Measurements from ENCODE around the gene ACTR5.
"Not testable (repeated sequence)": the region's sequence is repeated elsewhere in the genome, so short reads cannot be mapped to it uniquely, and the experiment has no call there.

Gene ACTR5

DNA sequence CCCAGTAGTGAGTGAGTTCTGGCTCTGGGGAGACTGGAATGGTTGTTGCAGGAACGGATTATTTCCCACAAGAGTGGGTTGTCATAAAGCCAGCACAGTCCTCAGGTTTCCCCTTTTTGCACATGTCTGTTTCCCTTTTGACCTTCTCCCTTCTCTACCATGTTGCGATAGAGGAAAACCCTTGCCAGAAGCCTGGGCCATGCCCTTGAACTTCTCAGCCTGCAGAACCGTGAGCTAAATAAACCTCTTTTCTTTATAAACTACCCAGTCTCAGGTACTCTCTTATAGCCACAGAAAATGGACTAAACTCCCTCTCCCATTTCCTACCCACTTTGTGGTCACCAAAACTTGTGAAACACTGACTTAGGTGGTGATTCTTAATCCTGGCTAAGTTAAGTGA, 50.0 kb downstream of the ACTR5 start:
- intact Hi-C loops (cut with DNase I): no loop called here
- no peak for DNase-seq

- intact Hi-C loops (cut with DNase I): no loop called here
- DNase-seq: no peak
These were observed 50.9 kb downstream of the ACTR5 start for GRCh38 chr20:38799203-38799602.

GRCh38 chr20:38800882-38801281, 52.6 kb downstream of the ACTR5 start:
- intact Hi-C loops (cut with DNase I): no loop called here
- no peak for DNase-seq

GRCh38 chr20:38804221-38804620, 56.0 kb downstream of the ACTR5 start:
- intact Hi-C loops (cut with DNase I): no loop called here
- DNase-seq: no peak

DNA sequence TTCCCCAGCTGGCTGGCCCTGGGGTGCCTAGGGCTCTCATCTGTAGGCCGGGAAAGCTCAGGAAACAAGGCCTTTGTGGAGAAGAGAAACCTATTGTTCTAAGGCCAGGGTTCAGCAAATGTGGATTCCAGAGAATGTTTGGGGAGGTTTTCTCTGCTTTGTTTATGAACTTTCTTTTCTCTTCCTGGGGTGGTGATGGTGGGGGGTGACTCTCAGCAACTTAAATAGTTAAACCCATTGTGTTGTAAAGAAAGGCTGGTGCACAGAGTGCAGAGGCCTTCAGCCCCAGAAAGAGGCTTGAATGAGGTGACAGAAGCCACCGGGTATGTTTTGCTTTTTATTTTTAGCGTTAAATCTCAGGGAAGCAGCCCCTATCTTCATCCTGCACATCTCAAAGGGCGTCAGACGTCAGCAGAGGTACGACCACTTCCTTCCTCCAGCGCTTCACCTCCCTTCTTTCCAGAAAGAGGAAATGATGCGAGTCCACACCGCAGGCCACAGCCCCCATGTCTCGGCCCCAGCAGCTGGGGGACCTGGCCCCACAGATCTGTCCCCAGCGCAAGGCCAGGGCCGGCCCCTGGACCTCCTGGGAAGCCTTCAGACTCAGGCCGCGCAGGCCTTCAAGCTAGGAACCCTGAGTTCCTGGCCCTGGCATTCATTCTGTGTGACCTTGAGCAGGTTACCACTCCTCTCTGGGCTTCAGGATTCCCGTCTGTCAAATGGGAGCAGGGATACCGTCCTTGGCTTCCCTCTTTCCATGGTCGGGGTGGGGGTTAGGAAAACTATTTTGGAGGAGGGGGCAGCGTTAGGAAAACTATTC, 56.6 kb downstream of the ACTR5 start:
- intact Hi-C loops (cut with DNase I): loop anchor here (5.0 kb wide), 1 partner anchor 87 kb away; no protein-coding TSS in a partner anchor
- peak in 1 of 10 donors; percentile 27 for DNase-seq

- intact Hi-C loops (cut with DNase I): loop anchor here (5.0 kb wide), 1 partner anchor 87 kb away; no protein-coding TSS in a partner anchor
- peak; percentile 66 to 98 (median 79) for DNase-seq
These were observed 57.3 kb downstream of the ACTR5 start, which contains the start of gene PPP1R16B for GRCh38 chr20:38805502-38805957. Gene PPP1R16B (plus strand): TSS chr20:38805697. CDS start chr20:38835926, 30,229 bp downstream.

- intact Hi-C loops (cut with DNase I): loop anchor here (5.0 kb wide), 1 partner anchor 86 kb away; no protein-coding TSS in a partner anchor
- peak in 9 of 10 donors; percentile 28 to 92 (median 41) for DNase-seq
These were observed 57.9 kb downstream of the ACTR5 start for GRCh38 chr20:38805958-38806854.

- intact Hi-C loops (cut with DNase I): loop anchor here (5.0 kb wide), 1 partner anchor 85 kb away; no protein-coding TSS in a partner anchor
- DNase-seq: peak in 8 of 10 donors; percentile 39 to 91 (median 48)
These were observed 58.8 kb downstream of the ACTR5 start for GRCh38 chr20:38806855-38807655.

- intact Hi-C loops (cut with DNase I): loop anchor here (5.0 kb wide), 1 partner anchor 82 kb away; no protein-coding TSS in a partner anchor
- DNase-seq: no peak
These were observed 61.7 kb downstream of the ACTR5 start for GRCh38 chr20:38809942-38810341.

DNA sequence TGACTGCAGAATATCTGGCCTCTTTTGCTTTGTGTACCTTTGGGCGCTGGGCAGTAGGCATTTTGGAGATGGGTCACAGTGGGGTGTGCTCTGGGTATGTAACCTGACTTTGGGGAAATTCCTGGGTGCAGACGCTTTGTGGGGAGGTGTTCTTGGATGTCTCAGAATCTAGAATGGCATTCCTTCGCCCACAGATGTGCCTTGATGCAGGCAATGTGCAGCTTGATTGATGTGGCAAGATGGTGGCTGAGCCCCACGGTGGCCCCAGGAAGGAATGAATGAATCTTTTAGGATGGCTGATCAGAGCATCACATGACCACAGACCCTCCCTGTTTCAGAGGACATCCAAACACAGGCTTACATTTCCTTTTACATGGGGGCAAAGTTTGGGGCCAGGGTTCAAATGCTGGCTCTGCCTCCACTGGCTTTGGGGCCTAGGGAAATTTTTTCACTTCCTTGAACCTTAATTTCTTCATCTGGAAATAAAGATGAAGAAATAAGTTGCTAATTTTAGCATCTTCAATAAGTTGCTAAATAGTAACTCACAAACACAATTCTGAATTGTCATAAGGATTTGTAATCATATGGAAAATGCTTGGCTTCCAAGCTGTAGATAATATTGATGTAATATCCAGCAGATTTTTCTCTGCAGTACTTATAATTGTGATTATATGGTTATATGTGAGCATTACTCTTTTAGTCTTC, 62.8 kb downstream of the ACTR5 start:
- intact Hi-C loops (cut with DNase I): no loop called here
- no peak for DNase-seq

GRCh38 chr20:38811769-38812168, 63.5 kb downstream of the ACTR5 start:
- DNase-seq: no peak
- intact Hi-C loops (cut with DNase I): no loop called here

DNA sequence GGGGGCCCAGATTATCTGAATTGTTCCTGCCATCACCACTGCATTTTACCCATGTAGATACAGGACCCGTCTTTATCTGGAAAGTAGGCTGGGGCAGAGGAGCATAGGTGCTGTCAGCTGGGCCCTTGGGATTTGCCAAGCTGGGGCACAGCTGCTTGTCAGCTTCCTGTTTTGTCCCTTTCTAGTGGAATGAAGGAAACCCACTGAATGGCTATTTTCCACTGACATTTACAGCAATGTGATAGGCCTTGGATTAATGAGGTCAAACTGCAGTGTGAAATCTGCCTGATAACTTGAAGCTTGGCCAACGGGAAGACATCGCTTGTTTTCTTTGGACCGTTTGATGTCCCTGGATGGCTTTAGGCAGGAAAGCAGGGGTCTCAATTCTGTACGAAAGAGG, 63.9 kb downstream of the ACTR5 start:
- no peak for DNase-seq

DNA sequence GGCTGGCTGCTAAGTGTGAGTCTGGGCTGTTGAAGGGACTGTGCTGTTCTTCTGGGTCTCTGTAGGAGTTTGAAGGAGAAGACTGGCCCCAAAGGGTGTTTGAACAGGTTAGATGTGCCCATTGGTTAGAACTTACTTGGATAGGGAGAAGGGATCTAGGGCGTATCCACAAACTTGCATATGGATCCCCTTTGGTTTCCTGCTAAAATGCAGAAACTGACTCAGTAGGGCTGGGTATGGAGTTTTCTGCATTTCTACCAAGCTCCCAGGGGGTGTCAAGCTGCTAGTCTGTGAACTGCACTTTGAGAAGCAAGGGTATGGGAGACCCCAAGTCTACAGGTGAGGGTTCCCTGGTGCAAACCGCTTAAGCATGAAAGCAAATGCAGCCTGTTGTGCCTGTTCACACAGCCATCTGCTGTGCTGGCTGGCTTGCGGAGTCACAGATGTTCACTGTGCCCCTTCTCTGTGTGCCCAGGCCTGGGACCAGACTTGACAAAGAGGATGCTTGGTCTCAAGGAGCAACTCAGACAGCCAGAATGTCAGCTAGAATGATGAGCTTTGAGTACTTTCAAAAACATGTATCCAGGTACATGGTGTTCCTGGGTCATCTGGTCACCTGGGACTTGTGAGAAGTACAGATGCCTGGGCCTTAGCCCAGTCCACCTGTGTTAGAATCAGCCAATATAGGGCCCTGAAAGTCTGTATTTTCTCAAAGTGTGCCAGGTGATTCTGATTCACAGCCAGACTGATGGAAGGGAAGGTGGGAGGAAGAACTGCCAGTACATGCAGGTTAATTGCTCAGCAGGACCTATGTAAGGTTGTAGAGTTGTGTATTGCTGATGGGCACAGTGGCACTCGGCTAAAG, 64.7 kb downstream of the ACTR5 start:
- no peak for DNase-seq
- intact Hi-C loops (cut with DNase I): no loop called here

More for the DNA sequence above, 63.9 kb downstream of the ACTR5 start:
- intact Hi-C loops (cut with DNase I): no loop called here

- DNase-seq; intact Hi-C loops (cut with DNase I): not testable (repeated sequence)
These were observed 65.3 kb downstream of the ACTR5 start for GRCh38 chr20:38813574-38813962.

GRCh38 chr20:38815446-38815845, 67.2 kb downstream of the ACTR5 start:
- no peak for DNase-seq
- intact Hi-C loops (cut with DNase I): no loop called here

DNA sequence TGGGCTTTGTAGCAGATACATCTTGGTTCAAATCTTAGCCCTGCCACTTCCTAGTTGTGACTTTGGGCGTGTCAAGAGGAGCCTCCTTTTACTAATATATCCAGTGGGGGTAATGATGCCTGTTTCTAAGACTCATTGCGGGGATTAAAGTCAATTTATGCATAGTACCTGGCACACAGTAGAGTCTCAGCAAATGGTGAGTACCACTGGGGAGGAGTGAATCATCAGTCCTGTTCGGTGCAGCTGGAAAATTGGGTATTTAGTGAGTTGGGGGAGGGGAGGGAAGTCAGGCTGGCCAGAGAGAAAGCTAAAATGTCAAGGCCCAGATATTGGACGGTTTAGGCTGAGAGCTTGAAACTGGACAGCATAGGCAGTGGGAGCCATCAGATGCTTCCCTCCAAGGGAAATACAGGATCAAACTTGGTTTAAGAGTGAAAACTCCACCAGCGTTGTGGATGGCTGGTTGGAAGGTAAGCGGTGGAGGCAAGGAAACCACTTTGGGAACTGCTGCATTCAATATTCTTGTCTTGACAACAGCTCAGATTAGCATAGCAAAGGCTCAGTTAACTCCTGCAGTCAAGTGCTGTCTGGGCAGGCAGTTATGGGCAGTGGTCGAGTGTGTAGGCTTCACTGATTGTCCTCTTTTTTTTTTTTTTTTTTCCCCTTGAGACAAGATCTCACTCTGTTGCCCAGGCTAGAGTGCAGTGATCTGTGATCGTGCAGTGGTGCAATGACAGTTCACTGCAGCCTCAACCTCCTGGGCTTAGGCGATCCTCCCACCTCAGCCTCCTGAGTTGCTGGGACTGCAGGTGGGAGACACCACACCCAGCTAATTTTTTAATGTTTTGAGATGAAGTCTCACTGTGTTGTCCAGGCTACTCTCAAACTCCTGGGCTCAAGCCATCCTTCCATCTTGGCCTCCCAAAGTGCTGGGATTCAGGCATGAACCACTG, 70.1 kb downstream of the ACTR5 start:
- DNase-seq: no peak
- intact Hi-C loops (cut with DNase I): no loop called here

All from posterior cingulate gyrus (tissue), 11 donors.